ENCODE data around the gene SYNE2. TPM values are rescaled to one million over a fixed set of nuclear protein-coding genes. Genes with fewer than 3 reads are reported as not detected.

SYNE2 gene
- total and polyA plus RNA-seq, 4 donors, result 49.1 to 97.9 (median 55.9) TPM

- Histone ChIP-seq H3K36me3 (ENCODE audit: control insufficient read depth, insufficient read depth, low read length) (peaks cover 3% of the 10 kb centered on the region), H3K27ac (ENCODE audit: low read depth, low read length) (no peak overlapping the region), H3K4me1 (ENCODE audit: control insufficient read depth, insufficient read depth, low read length) (no peaks in the 10 kb centered on the region), H3K9me3 (ENCODE audit: control insufficient read depth, insufficient read depth, low read length) (no peaks in the 10 kb centered on the region), H3K27me3 (ENCODE audit: control insufficient read depth, insufficient read depth, low read length) (no peaks in the 10 kb centered on the region), H3K4me3 (ENCODE audit: low read depth, low read length) (no peak overlapping the region)
- no CpG with 5 or more reads among the region's 4 CpGs for WGBS (ENCODE audit: insufficient coverage)
- no peak for DNase-seq (ENCODE audit: low read depth in 4 of 6, low spot score in 6 of 6)
Measured at GRCh38 chr14:63951021-63951420, 98.2 kb downstream of the SYNE2 start.

DNA sequence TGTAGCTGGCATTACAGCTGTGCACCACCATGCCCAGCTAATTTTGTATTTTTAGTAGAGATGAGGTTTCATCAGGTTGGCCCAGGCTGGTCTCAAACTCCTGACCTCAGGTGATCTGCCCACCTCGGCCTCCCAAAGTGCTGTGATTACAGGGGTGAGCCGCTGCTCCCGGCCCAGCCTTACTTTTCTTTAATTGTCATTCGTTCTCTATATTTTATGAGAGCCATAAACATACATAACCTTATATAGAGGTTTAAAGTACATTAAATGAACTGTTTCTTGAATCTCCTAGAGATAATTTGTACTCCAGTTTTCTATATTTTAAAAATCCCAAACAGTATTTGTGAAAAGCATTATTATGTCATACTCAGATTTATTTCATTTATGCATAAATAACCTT, 98.6 kb downstream of the SYNE2 start:
- Histone ChIP-seq H3K9me3 (ENCODE audit: control insufficient read depth, insufficient read depth, low read length) (no peaks in the 10 kb centered on the region), H3K4me3 (ENCODE audit: low read depth, low read length) (no peak overlapping the region), H3K4me1 (ENCODE audit: control insufficient read depth, insufficient read depth, low read length) (no peaks in the 10 kb centered on the region), H3K27ac (ENCODE audit: low read depth, low read length) (no peak overlapping the region), H3K27me3 (ENCODE audit: control insufficient read depth, insufficient read depth, low read length) (no peaks in the 10 kb centered on the region), H3K36me3 (ENCODE audit: control insufficient read depth, insufficient read depth, low read length) (peaks cover 3% of the 10 kb centered on the region)
- whole genome bisulfite sequencing (ENCODE audit: insufficient coverage), result 0% methylated on average over 1 of the region's 4 CpGs
- no peak for DNase-seq (ENCODE audit: low read depth in 4 of 6, low spot score in 6 of 6)

DNA sequence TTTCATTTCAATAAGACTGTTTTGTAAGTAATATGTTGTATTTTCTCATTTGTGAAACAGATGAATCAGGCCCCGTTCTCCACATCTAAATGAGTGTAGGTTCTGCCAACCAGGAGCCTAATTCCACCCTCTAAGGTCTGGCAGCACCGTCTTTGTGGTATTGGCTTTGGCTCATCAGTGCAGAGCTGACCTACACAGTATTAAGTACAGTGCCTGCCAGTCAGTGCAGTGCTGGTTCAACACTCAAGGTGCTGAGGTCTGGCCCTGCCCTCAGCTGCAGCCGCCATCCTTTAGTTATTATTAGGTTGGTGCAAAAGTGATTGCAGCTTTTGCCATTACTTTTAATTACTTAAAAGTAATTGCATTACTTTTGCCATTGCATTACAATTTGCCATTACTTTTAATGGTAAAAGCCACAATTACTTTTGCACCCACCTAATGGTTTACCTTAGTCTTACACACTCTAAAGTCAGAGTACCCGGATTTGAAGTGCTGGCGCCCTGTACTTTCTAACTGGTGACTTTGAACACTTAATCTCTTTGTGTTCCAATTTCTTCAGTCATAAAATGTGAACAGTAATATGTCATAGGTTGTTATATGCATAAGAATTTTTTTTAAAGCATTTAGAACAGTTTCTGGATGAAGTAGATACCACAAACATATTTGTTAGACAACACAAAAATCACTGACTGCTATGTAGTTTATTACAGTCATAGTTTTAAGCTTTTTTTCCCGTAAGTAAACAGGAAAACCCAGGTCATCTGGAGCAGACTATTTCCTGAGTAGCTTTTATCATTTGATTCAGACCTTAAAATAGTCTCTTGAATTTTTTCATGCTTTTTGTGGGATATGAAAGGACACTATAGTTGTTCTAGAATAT, 99.5 kb downstream of the SYNE2 start:
- WGBS (ENCODE audit: insufficient coverage), result 100% methylated on average over 1 of the region's 6 CpGs
- Histone ChIP-seq H3K36me3 (ENCODE audit: control insufficient read depth, insufficient read depth, low read length) (peaks cover 3% of the 10 kb centered on the region), H3K4me3 (ENCODE audit: low read depth, low read length) (no peak overlapping the region), H3K27me3 (ENCODE audit: control insufficient read depth, insufficient read depth, low read length) (no peaks in the 10 kb centered on the region), H3K27ac (ENCODE audit: low read depth, low read length) (no peak overlapping the region), H3K9me3 (ENCODE audit: control insufficient read depth, insufficient read depth, low read length) (no peaks in the 10 kb centered on the region), H3K4me1 (ENCODE audit: control insufficient read depth, insufficient read depth, low read length) (no peaks in the 10 kb centered on the region)
- no peak for DNase-seq (ENCODE audit: low read depth in 4 of 6, low spot score in 6 of 6)

GRCh38 chr14:63952933-63953437, 100.2 kb downstream of the SYNE2 start:
- H3K4me3 ChIP-seq (ENCODE audit: low read depth, low read length), result no peak overlapping the region
- H3K36me3 ChIP-seq (ENCODE audit: control insufficient read depth, insufficient read depth, low read length), result peaks cover 3% of the 10 kb centered on the region
- no peak overlapping the region for H3K27ac ChIP-seq (ENCODE audit: low read depth, low read length)
- no peaks in the 10 kb centered on the region for H3K27me3 ChIP-seq (ENCODE audit: control insufficient read depth, insufficient read depth, low read length)
- no peaks in the 10 kb centered on the region for H3K9me3 ChIP-seq (ENCODE audit: control insufficient read depth, insufficient read depth, low read length)
- H3K4me1 ChIP-seq (ENCODE audit: control insufficient read depth, insufficient read depth, low read length), result no peaks in the 10 kb centered on the region
- WGBS (ENCODE audit: insufficient coverage), result 92% methylated on average over 2 of the region's 2 CpGs
- no peak for DNase-seq (ENCODE audit: low read depth in 4 of 6, low spot score in 6 of 6)

DNA sequence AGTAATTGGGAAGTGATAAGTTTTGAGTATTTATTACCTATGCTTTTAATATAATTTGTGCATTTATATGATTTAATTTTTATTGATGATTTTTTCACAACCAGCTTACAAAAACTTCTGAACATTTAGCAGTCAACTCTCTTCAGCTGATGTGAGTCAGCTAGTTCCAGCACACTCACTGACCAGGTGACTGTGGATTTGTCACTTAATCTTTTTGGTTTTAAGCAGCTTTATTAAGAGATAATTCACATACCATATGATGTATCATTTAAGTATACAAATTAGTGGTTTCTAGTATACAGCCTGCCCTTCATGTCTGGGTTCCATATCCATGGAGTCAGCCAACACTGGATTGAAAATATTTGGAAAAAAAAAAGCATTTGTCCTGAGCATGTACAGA, 103.5 kb downstream of the SYNE2 start:
- DNase-seq (ENCODE audit: low read depth in 4 of 6, low spot score in 6 of 6), result no peak
- no peak overlapping the region for H3K27ac ChIP-seq (ENCODE audit: low read depth, low read length)
- no peaks in the 10 kb centered on the region for H3K27me3 ChIP-seq (ENCODE audit: control insufficient read depth, insufficient read depth, low read length)
- H3K4me3 ChIP-seq (ENCODE audit: low read depth, low read length), result no peak overlapping the region
- H3K4me1 ChIP-seq (ENCODE audit: control insufficient read depth, insufficient read depth, low read length), result no peaks in the 10 kb centered on the region
- H3K9me3 ChIP-seq (ENCODE audit: control insufficient read depth, insufficient read depth, low read length), result no peaks in the 10 kb centered on the region
- H3K36me3 ChIP-seq (ENCODE audit: control insufficient read depth, insufficient read depth, low read length), result no peaks in the 10 kb centered on the region

GRCh38 chr14:63960926-63961567, 108.2 kb downstream of the SYNE2 start:
- Histone ChIP-seq H3K9me3 (ENCODE audit: control insufficient read depth, insufficient read depth, low read length) (no peaks in the 10 kb centered on the region), H3K36me3 (ENCODE audit: control insufficient read depth, insufficient read depth, low read length) (no peaks in the 10 kb centered on the region), H3K27ac (ENCODE audit: low read depth, low read length) (no peak overlapping the region), H3K4me3 (ENCODE audit: low read depth, low read length) (no peak overlapping the region), H3K4me1 (ENCODE audit: control insufficient read depth, insufficient read depth, low read length) (no peaks in the 10 kb centered on the region), H3K27me3 (ENCODE audit: control insufficient read depth, insufficient read depth, low read length) (no peaks in the 10 kb centered on the region)
- peak in 1 of 6 donors; percentile 21 for DNase-seq (ENCODE audit: low read depth in 4 of 6, low spot score in 6 of 6)
- WGBS (ENCODE audit: insufficient coverage), result no CpG with 5 or more reads among the region's 2 CpGs

DNA sequence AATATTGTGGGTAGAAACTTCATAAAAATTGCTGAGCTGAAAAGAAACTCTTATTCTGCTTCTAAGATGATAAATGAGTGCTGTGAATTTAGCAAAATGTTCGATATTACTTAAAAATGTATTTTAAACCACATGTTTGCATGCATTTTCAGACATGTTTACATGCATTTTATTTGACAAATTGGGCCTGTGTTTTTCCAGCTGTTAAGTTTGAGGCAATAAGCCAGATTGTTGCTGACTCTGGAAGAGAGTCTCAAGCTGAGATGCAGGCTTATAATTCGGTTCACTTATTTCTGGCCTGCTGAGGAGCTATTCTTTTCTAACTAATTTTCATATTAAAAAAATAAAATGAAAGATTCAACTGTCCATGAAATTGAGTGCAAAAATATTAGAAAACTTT, 110.1 kb downstream of the SYNE2 start:
- H3K9me3 ChIP-seq (ENCODE audit: control insufficient read depth, insufficient read depth, low read length), result no peaks in the 10 kb centered on the region
- H3K27ac ChIP-seq (ENCODE audit: low read depth, low read length), result no peak overlapping the region
- no CpG with 5 or more reads among the region's 2 CpGs for WGBS (ENCODE audit: insufficient coverage)
- H3K4me1 ChIP-seq (ENCODE audit: control insufficient read depth, insufficient read depth, low read length), result no peaks in the 10 kb centered on the region
- no peak overlapping the region for H3K4me3 ChIP-seq (ENCODE audit: low read depth, low read length)
- H3K36me3 ChIP-seq (ENCODE audit: control insufficient read depth, insufficient read depth, low read length), result no peaks in the 10 kb centered on the region
- peak in 5 of 6 donors; percentile 13 to 89 (median 23) for DNase-seq (ENCODE audit: low read depth in 4 of 6, low spot score in 6 of 6)
- no peaks in the 10 kb centered on the region for H3K27me3 ChIP-seq (ENCODE audit: control insufficient read depth, insufficient read depth, low read length)

DNA sequence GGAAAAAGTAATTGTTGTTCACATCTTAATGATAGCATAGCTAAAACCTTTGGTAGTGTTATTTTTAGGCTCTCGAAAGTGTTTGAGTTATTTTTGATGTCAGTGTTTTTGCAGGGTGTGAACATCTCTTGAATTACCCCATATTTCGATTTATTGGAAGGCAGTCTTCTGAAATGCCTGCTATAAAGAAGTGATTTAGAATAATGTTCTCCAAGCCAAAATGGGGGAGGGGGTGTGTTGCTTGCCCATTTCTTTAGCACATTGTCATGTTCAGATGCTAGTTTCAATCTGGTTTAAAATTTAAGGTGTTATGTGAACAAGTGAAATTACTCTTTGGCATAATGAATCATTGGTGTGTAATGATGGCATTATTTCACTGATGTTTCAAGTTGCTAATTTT, 110.6 kb downstream of the SYNE2 start:
- Histone ChIP-seq H3K27ac (ENCODE audit: low read depth, low read length) (no peak overlapping the region), H3K4me3 (ENCODE audit: low read depth, low read length) (no peak overlapping the region), H3K4me1 (ENCODE audit: control insufficient read depth, insufficient read depth, low read length) (no peaks in the 10 kb centered on the region), H3K36me3 (ENCODE audit: control insufficient read depth, insufficient read depth, low read length) (no peaks in the 10 kb centered on the region), H3K9me3 (ENCODE audit: control insufficient read depth, insufficient read depth, low read length) (no peaks in the 10 kb centered on the region), H3K27me3 (ENCODE audit: control insufficient read depth, insufficient read depth, low read length) (no peaks in the 10 kb centered on the region)
- WGBS (ENCODE audit: insufficient coverage), result no CpG with 5 or more reads among the region's 2 CpGs
- peak in 1 of 6 donors; percentile 67 for DNase-seq (ENCODE audit: low read depth in 4 of 6, low spot score in 6 of 6)

GRCh38 chr14:63964113-63964512, 111.3 kb downstream of the SYNE2 start:
- Histone ChIP-seq H3K27me3 (ENCODE audit: control insufficient read depth, insufficient read depth, low read length) (no peaks in the 10 kb centered on the region), H3K9me3 (ENCODE audit: control insufficient read depth, insufficient read depth, low read length) (no peaks in the 10 kb centered on the region), H3K36me3 (ENCODE audit: control insufficient read depth, insufficient read depth, low read length) (no peaks in the 10 kb centered on the region), H3K27ac (ENCODE audit: low read depth, low read length) (no peak overlapping the region), H3K4me1 (ENCODE audit: control insufficient read depth, insufficient read depth, low read length) (no peaks in the 10 kb centered on the region), H3K4me3 (ENCODE audit: low read depth, low read length) (no peak overlapping the region)
- 88% methylated on average over 1 of the region's 2 CpGs for WGBS (ENCODE audit: insufficient coverage)
- peak in 1 of 6 donors; percentile 47 for DNase-seq (ENCODE audit: low read depth in 4 of 6, low spot score in 6 of 6)

GRCh38 chr14:63966407-63966806, 113.6 kb downstream of the SYNE2 start:
- H3K36me3 ChIP-seq (ENCODE audit: control insufficient read depth, insufficient read depth, low read length), result no peaks in the 10 kb centered on the region
- no peak overlapping the region for H3K4me3 ChIP-seq (ENCODE audit: low read depth, low read length)
- no peaks in the 10 kb centered on the region for H3K27me3 ChIP-seq (ENCODE audit: control insufficient read depth, insufficient read depth, low read length)
- DNase-seq (ENCODE audit: low read depth in 4 of 6, low spot score in 6 of 6), result no peak
- 97% methylated on average over 3 of the region's 5 CpGs for whole genome bisulfite sequencing (ENCODE audit: insufficient coverage)
- no peaks in the 10 kb centered on the region for H3K9me3 ChIP-seq (ENCODE audit: control insufficient read depth, insufficient read depth, low read length)
- no peak overlapping the region for H3K27ac ChIP-seq (ENCODE audit: low read depth, low read length)
- H3K4me1 ChIP-seq (ENCODE audit: control insufficient read depth, insufficient read depth, low read length), result no peaks in the 10 kb centered on the region

Data from spinal cord (tissue), 10 donors.